Endothelial cell (in vitro differentiated cells): Measurements from ENCODE around the gene RNF144B. TPM values are rescaled to one million over a fixed set of nuclear protein-coding genes. Genes with fewer than 3 reads are reported as not detected.
A peak's percentile ranks its signal among the peaks of the same experiment; 100 is the strongest.
"Not testable (repeated sequence)": the region's sequence is repeated elsewhere in the genome, so short reads cannot be mapped to it uniquely, and the experiment has no call there.

ENCODE experiments used
- DNase-seq: peaks from one replicate; pipeline ENCODE4 v3.0.0; 2021; ENCODE audit warnings: low spot score
- H3K27ac Mint-ChIP-seq: one replicate; pipeline ENCODE4 v1.8.0; 2021; ENCODE audit warnings: mixed read lengths, inconsistent platforms; ENCODE audit not compliant: unreplicated experiment
- H3K27me3 Mint-ChIP-seq: one replicate; pipeline ENCODE4 v1.8.0; 2021; ENCODE audit warnings: mild to moderate bottlenecking, moderate library complexity, mixed read lengths, inconsistent platforms; ENCODE audit not compliant: unreplicated experiment
- H3K36me3 Mint-ChIP-seq: one replicate; pipeline ENCODE4 v1.8.0; 2021; ENCODE audit warnings: mild to moderate bottlenecking, low read depth, mixed read lengths, inconsistent platforms; ENCODE audit not compliant: unreplicated experiment
- H3K4me1 Mint-ChIP-seq: one replicate; pipeline ENCODE4 v1.8.0; 2021; ENCODE audit warnings: mild to moderate bottlenecking, mixed read lengths, inconsistent platforms; ENCODE audit not compliant: unreplicated experiment
- H3K4me3 Mint-ChIP-seq: one replicate; pipeline ENCODE4 v1.8.0; 2021; ENCODE audit warnings: mild to moderate bottlenecking, mixed read lengths, inconsistent platforms; ENCODE audit not compliant: unreplicated experiment
- H3K9me3 Mint-ChIP-seq: one replicate; pipeline ENCODE4 v1.8.0; 2021; ENCODE audit warnings: mixed read lengths, inconsistent platforms; ENCODE audit not compliant: unreplicated experiment
- total RNA-seq: library from RNA; stranded (reverse); fragmentation: NEBNext Ultra II Directional; extraction: Animal tissue kit (Norgen Biotek cat#: 25700); gene quantifications from one replicate; pipeline ENCODE4 v1.2.1, GENCODE V29; 2021; ENCODE audit not compliant: unreplicated experiment
- TF ChIP-seq, protein P1 (sequence below): fragments of 200-600 bp; sonication (generic); IDR thresholded peaks from one replicate; pipeline ENCODE4 v1.5.0; 2021; ENCODE audit warnings: antibody characterized with exemption; ENCODE audit not compliant: unreplicated experiment

Gene RNF144B
- total RNA-seq, 1 donor from 2014 or later, result 23.2 TPM

DNA sequence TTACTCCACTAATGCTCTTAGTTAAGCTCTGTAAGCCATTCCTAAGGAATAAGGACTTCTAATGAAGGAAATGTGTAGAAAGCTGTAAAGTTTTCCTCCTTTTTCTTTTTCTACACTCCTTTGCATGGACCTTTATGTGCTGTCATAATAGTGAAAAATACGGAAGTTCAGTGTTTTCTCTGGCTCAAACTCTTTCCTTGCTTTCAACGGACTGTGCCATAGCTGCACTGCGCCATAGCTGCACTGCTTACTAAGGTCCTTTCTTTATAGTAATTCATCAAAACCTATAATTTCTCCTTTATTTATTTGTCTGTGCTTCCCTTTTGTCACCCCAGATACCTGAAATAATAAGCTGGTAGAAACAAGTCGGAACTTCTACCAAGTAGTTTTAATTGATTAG, 67.3 kb downstream of the RNF144B start:
- H3K4me3 Mint-ChIP-seq, result no peak overlapping the region
- H3K36me3 Mint-ChIP-seq, result peaks cover 14% of the 10 kb centered on the region
- peaks cover 14% of the 10 kb centered on the region for H3K4me1 Mint-ChIP-seq
- no peaks in the 10 kb centered on the region for H3K27me3 Mint-ChIP-seq
- H3K9me3 Mint-ChIP-seq, result peaks cover 3% of the 10 kb centered on the region
- TF ChIP-seq, protein P1, sequence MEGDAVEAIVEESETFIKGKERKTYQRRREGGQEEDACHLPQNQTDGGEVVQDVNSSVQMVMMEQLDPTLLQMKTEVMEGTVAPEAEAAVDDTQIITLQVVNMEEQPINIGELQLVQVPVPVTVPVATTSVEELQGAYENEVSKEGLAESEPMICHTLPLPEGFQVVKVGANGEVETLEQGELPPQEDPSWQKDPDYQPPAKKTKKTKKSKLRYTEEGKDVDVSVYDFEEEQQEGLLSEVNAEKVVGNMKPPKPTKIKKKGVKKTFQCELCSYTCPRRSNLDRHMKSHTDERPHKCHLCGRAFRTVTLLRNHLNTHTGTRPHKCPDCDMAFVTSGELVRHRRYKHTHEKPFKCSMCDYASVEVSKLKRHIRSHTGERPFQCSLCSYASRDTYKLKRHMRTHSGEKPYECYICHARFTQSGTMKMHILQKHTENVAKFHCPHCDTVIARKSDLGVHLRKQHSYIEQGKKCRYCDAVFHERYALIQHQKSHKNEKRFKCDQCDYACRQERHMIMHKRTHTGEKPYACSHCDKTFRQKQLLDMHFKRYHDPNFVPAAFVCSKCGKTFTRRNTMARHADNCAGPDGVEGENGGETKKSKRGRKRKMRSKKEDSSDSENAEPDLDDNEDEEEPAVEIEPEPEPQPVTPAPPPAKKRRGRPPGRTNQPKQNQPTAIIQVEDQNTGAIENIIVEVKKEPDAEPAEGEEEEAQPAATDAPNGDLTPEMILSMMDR, result no peak
- H3K27ac Mint-ChIP-seq, result no peak overlapping the region
- DNase-seq, result no peak

DNA sequence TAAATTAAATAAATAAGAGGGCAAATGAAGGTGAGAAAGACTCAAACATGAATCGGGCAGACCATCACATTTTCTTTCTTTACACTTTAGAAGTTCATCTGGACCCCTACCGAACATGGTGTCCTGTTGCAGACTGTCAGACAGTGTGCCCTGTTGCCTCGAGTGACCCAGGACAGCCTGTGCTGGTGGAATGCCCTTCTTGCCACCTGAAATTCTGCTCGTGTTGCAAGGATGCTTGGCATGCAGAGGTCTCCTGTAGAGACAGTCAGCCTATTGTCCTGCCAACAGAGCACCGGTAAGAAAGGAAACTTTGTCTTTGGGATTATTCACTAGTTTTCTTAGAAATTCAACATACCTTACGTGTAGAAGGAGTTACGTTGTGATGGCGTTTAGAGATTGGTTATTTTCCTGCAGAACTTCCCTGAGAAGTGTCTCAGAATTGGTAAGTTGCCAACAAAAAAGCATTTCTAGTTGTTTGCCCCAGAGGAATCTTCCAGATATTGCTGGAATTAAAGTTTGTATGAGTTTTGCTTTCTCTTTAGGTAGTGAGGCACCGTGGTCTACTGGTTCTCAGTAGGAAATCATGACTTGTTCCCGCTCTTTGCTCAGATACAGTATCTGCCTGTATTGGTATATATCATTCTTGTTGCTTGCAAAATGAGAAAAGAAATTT, 70.1 kb downstream of the RNF144B start:
- Mint-ChIP-seq H3K27ac (no peak overlapping the region), H3K36me3 (peaks cover 29% of the 10 kb centered on the region), H3K4me1 (peaks cover 8% of the 10 kb centered on the region), H3K27me3 (no peaks in the 10 kb centered on the region), H3K4me3 (no peak overlapping the region), H3K9me3 (peaks cover 3% of the 10 kb centered on the region)
- no peak for DNase-seq
- TF ChIP-seq, protein P1, result no peak

DNA sequence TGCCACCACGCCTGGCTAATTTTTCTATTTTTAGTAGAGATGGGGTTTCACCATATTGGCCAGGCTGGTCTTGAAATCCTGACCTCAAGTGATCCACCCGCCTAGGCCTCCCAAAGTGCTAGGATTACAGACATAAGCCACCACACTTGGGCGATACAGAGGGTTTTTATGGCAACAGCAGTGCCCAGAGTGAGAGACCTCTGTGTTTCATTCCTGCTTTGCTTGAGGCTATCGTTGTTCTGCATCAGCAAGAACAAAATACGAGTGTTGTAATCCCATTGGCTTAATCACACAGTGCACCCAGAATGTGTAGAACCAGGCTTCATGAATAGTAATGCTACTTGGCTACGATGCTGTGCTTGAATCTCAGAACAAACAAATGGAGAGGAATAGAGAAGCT, 70.9 kb downstream of the RNF144B start:
- not testable (repeated sequence) for H3K9me3 Mint-ChIP-seq, H3K27me3 Mint-ChIP-seq, H3K4me1 Mint-ChIP-seq, H3K27ac Mint-ChIP-seq, H3K4me3 Mint-ChIP-seq, DNase-seq
- peaks cover 36% of the 10 kb centered on the region for H3K36me3 Mint-ChIP-seq

DNA sequence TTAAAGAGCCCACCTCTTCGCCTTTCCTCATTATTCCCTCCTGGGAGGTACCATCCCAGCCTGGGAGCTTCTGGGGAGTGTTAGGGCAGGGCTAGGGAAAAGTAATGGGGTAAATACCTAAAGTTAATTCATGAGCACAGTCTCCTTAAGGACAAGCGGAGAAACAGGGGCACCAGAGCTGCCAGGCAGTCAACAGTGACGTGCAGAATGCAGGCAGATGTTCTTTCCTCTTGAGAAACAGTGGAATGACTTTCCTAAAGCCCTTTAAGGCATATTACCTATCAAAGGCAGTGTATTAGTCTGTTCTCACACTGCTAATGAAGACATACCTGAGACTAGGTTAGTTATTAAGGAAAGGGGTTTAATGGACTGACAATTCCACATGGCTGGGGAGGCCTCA, 76.3 kb downstream of the RNF144B start:
- TF ChIP-seq, protein P1, result no peak
- Mint-ChIP-seq H3K4me3 (peak overlapping the region; percentile 47), H3K36me3 (peaks cover 48% of the 10 kb centered on the region)

DNA sequence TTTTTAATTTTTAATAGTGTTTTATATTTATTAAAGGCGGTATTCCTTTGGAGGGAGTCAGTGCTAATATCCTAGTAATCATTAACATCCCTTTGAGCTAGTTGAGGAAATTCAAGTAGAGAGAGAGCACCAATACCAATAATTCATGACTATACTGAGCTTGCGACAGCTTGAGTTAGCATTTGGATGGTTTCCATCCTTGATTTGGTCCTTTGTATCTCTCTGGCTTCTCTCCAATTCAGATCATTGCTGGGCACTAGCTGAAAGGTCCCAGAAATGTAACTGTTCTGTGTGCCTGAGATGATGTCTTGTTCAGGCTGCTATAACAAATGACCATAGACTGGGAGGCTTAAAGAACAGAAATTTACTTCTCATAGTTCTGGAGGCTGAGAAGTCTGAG, 77.0 kb downstream of the RNF144B start:
- no peak for DNase-seq
- H3K27me3 Mint-ChIP-seq, result peaks cover 1% of the 10 kb centered on the region
- TF ChIP-seq, protein P1, result no peak
- H3K27ac Mint-ChIP-seq, result no peak overlapping the region
- H3K9me3 Mint-ChIP-seq, result no peaks in the 10 kb centered on the region
- H3K4me1 Mint-ChIP-seq, result peaks cover 8% of the 10 kb centered on the region
- H3K36me3 Mint-ChIP-seq, result peaks cover 44% of the 10 kb centered on the region
- no peak overlapping the region for H3K4me3 Mint-ChIP-seq

More for the DNA sequence above, 76.3 kb downstream of the RNF144B start:
- H3K27me3 Mint-ChIP-seq, result peaks cover 1% of the 10 kb centered on the region
- DNase-seq, result no peak
- H3K4me1 Mint-ChIP-seq, result peaks cover 8% of the 10 kb centered on the region
- no peaks in the 10 kb centered on the region for H3K9me3 Mint-ChIP-seq
- H3K27ac Mint-ChIP-seq, result no peak overlapping the region
